ENCODE data around the gene NELL1.

GRCh38 chr11:21446939-21447590 is 777.7 kb downstream of the NELL1 start:
- TF ChIP-seq POLR2AphosphoS5 (IDR thresholded peaks at IDR 0.05; ENCODE audit: low read depth, low read length) (no peak), SIN3A (IDR thresholded peaks at IDR 0.05; ENCODE audit: borderline replicate concordance, insufficient read depth, low read length) (no peak), TAF1 (IDR thresholded peaks at IDR 0.05; ENCODE audit: borderline replicate concordance, insufficient read depth, low read length) (no peak)
